K562 (cell line): Measurements from ENCODE around the gene POLR3GL. TPM values are rescaled to one million over a fixed set of nuclear protein-coding genes. Genes with fewer than 3 reads are reported as not detected.

Source experiments
- ATAC-seq: fragments of 200-7000 bp; cut with Tn5 transposase; 3 replicates; pipeline ENCODE4 v1.9.1; 2020; ENCODE audit warnings: moderate library complexity
- BruUV-seq: library from RNA; stranded (reverse); fragments of 400-500 nt; replicated peaks from 2 replicates; lab custom pipeline; 2021; lab: Mats Ljungman, UMichigan
- CTCF ChIA-PET: fragments of 300-600 bp; formaldehyde crosslinking; extraction: SDS; loops from one replicate; lab custom pipeline; 2021; ENCODE audit warnings: low intra/inter-chr PET ratio; lab: Yijun Ruan, JAX
- POLR2A ChIA-PET: fragments of 300-600, 350-650 bp; sonication (Branson Sonifier 250); formaldehyde crosslinking; extraction: SDS; loops from one replicate; lab custom pipeline; 2021; ENCODE audit warnings: antibody characterized with exemption, inconsistent platforms; lab: Yijun Ruan, JAX
- DNase-seq, 4 experiments: peaks; one replicate each; pipeline versions ENCODE4 v3.0.0 to v3.0.0-alpha.2; 2011 to 2018; ENCODE audit warnings: low spot score in 3 of 4, mixed read lengths in 3 of 4; ENCODE audit errors: extremely low read depth in 1 of 4
- FAIRE-seq: peaks from 2 replicates; lab custom pipeline; 2011; peaks lifted over from hg19 to GRCh38; lab: Jason Lieb, UNC
- H2AFZ ChIP-seq: 2 replicates; pipeline ENCODE4 v1.6.0; 2011; ENCODE audit warnings: low read depth, low read length, control low read depth, inconsistent platforms
- H3K27ac ChIP-seq: fragments of 200-600 bp; 3 replicates; pipeline ENCODE4 v1.8.0; 2011; ENCODE audit warnings: low read depth, mild to moderate bottlenecking, control low read depth, inconsistent platforms, low read length, moderate library complexity, mixed read lengths; ENCODE audit errors: extremely low read depth
- H3K27me3 ChIP-seq, 2 experiments: fragments of 300-600 bp in 1 of 2; 2 replicates in 1 of 2; 3 replicates in 1 of 2; pipeline versions ENCODE4 v1.6.0 to v1.8.0; 2011; ENCODE audit warnings: inconsistent platforms in 2 of 2, low read length in 2 of 2, mild to moderate bottlenecking in 1 of 2, mixed read lengths in 1 of 2, moderate library complexity in 1 of 2; ENCODE audit not compliant: control insufficient read depth in 2 of 2, insufficient read depth in 2 of 2
- H3K36me3 ChIP-seq: fragments of 300-600 bp; 3 replicates; pipeline ENCODE4 v1.8.0; 2011; ENCODE audit warnings: mild to moderate bottlenecking, low read length, inconsistent platforms; ENCODE audit not compliant: control insufficient read depth, insufficient read depth
- H3K4me1 ChIP-seq, 2 experiments: fragments of 200-600 bp in 1 of 2; replicated peaks in 1 of 2; 2 replicates in 1 of 2; 3 replicates in 1 of 2; pipeline versions ENCODE4 v1.5.1 to v1.8.0; 2011; ENCODE audit warnings: inconsistent platforms in 2 of 2, low read length in 2 of 2, mild to moderate bottlenecking in 1 of 2, mixed read lengths in 1 of 2, moderate library complexity in 1 of 2; ENCODE audit not compliant: control insufficient read depth in 2 of 2, insufficient read depth in 2 of 2
- H3K4me2 ChIP-seq: 2 replicates; pipeline ENCODE4 v1.6.1; 2011; ENCODE audit warnings: low read length, control low read depth, inconsistent platforms, mixed read lengths; ENCODE audit not compliant: insufficient read depth
- H3K4me3 ChIP-seq: fragments of 200-600 bp; sonication (generic), shearing (Covaris generic); 2 replicates; pipeline ENCODE4 v1.5.1; 2016; ENCODE audit warnings: control low read depth, inconsistent platforms
- H3K79me2 ChIP-seq: fragments of 200-600 bp; 3 replicates; pipeline ENCODE4 v1.8.0; 2011; ENCODE audit warnings: low read length, inconsistent platforms; ENCODE audit not compliant: control insufficient read depth, insufficient read depth
- H3K9ac ChIP-seq, 2 experiments: 2 replicates each; pipeline versions ENCODE4 v1.6.0 to v1.6.1; 2011; ENCODE audit warnings: low read depth in 2 of 2, low read length in 2 of 2, control low read depth in 1 of 2, inconsistent platforms in 1 of 2, mild to moderate bottlenecking in 1 of 2, mixed read lengths in 1 of 2; ENCODE audit not compliant: insufficient read depth in 1 of 2
- H3K9me1 ChIP-seq: one replicate; pipeline ENCODE4 v1.6.0; 2011; ENCODE audit warnings: inconsistent platforms, mild to moderate bottlenecking, low read length, moderate library complexity; ENCODE audit not compliant: control insufficient read depth, insufficient read depth
- H3K9me3 ChIP-seq: replicated peaks from 2 replicates; pipeline ENCODE4 v1.5.1; 2011; ENCODE audit warnings: low read depth, low read length, inconsistent platforms; ENCODE audit not compliant: control insufficient read depth, insufficient read depth
- H4K20me1 ChIP-seq: replicated peaks from 2 replicates; pipeline ENCODE4 v1.6.1; 2011; ENCODE audit warnings: low read length, inconsistent platforms, mixed read lengths; ENCODE audit not compliant: control insufficient read depth, insufficient read depth
- ASH1L ChIP-seq: fragments of 450-650 bp; IDR thresholded peaks from 2 replicates; pipeline ENCODE4 v1.6.1; 2018; ENCODE audit warnings: borderline replicate concordance, mild to moderate bottlenecking, low read depth; ENCODE audit not compliant: partially characterized antibody
- COPS2 ChIP-seq: fragments of 450-650 bp; conservative IDR thresholded peaks from 2 replicates; pipeline ENCODE4 v1.6.1; 2016; ENCODE audit warnings: mild to moderate bottlenecking, moderate library complexity
- CREBBP ChIP-seq: IDR thresholded peaks from one replicate; pipeline ENCODE4 v1.6.1; 2012; ENCODE audit warnings: low read depth, mild to moderate bottlenecking, control low read depth, inconsistent platforms, low read length
- CTBP1 ChIP-seq: fragments of 450-650 bp; IDR thresholded peaks from 2 replicates; pipeline ENCODE4 v1.6.1; 2016; ENCODE audit warnings: borderline replicate concordance
- PBX2 ChIP-seq, 2 experiments: IDR thresholded peaks in 1 of 2; conservative IDR thresholded peaks in 1 of 2; 2 replicates each; pipeline ENCODE4 v1.6.1; 2016; ENCODE audit warnings: low read depth in 2 of 2, mild to moderate bottlenecking in 1 of 2, missing compliant biosample characterization in 1 of 2, missing genetic modification characterization in 1 of 2, moderate library complexity in 1 of 2
- PTRF ChIP-seq: fragments of 450-650 bp; IDR thresholded peaks from 2 replicates; pipeline ENCODE4 v1.6.1; 2016; ENCODE audit warnings: mild to moderate bottlenecking, missing genetic modification characterization, missing compliant biosample characterization
- RFX1 ChIP-seq: fragments of 450-650 bp; IDR thresholded peaks from 2 replicates; pipeline ENCODE4 v1.6.1; 2016; ENCODE audit warnings: mild to moderate bottlenecking, moderate library complexity
- TAF1 ChIP-seq: IDR thresholded peaks from 2 replicates; pipeline ENCODE4 v1.6.1; 2011; ENCODE audit warnings: mild to moderate bottlenecking, low read length, moderate library complexity; ENCODE audit not compliant: insufficient read depth, control insufficient read depth, severe bottlenecking; ENCODE audit errors: extremely low read depth
- THRAP3 ChIP-seq: fragments of 450-650 bp; IDR thresholded peaks from 2 replicates; pipeline ENCODE4 v1.6.1; 2016; ENCODE audit warnings: mild to moderate bottlenecking, inconsistent platforms, borderline replicate concordance
- YBX1 ChIP-seq: fragments of 450-650 bp; IDR thresholded peaks from 2 replicates; pipeline ENCODE4 v1.7.1; 2016; ENCODE audit warnings: mild to moderate bottlenecking
- ZFX ChIP-seq: sonication (generic); formaldehyde crosslinking; IDR thresholded peaks from 2 replicates; pipeline ENCODE4 v1.8.0; 2022; ENCODE audit warnings: mild to moderate bottlenecking, missing genetic modification reagents, moderate library complexity
- ZNF583 ChIP-seq: fragments of 250-450 bp; sonication (Bioruptor Pico); IDR thresholded peaks from 2 replicates; pipeline ENCODE4 v1.4.0; 2020
- in situ Hi-C: fragments of 300-500 bp; cut with MboI; formaldehyde crosslinking; loops from 4 replicates; pipeline ENCODE4 v1.15.0; 2018; ENCODE audit warnings: inconsistent platforms, mixed read lengths
- intact Hi-C: fragments of 100-400 bp; cut with micrococcal nuclease; formaldehyde crosslinking; loops from 2 replicates; pipeline ENCODE4 v1.14.2; 2022
- polyA plus RNA-seq, 8 experiments: library from polyadenylated mRNA; depleted of rRNA in 4 of 8; stranded (reverse) in 5 of 8; unstranded in 3 of 8; fragments of >200 nt; fragmentation: Nextera tagmentation in 2 of 8; fragmentation: Illumina TruSeq in 1 of 8; extraction: Ambion mirVana in 2 of 8; extraction: Trizol in 1 of 8; gene quantifications; 2 replicates each; pipeline versions ENCODE4 v1.2.1 to v1.2.3, GENCODE V29; 2011 to 2014; ENCODE audit warnings: inconsistent platforms in 1 of 8, missing spikeins in 1 of 8
- total RNA-seq, 7 experiments: library from RNA; depleted of rRNA in 6 of 7; stranded (reverse); fragments of >200 nt in 6 of 7; fragmentation: Illumina TruSeq in 2 of 7; extraction: Trizol in 2 of 7; gene quantifications; 2 replicates each; pipeline versions ENCODE4 v1.2.1 to v1.2.3, GENCODE V29; 2011 to 2021; ENCODE audit warnings: low replicate concordance in 1 of 7
- TF ChIP-seq, protein P1 (sequence below): fragments of 450-650 bp; IDR thresholded peaks from 2 replicates; pipeline ENCODE4 v1.6.1; 2017; ENCODE audit warnings: antibody characterized with exemption

The POLR3GL gene
- total and polyA plus RNA-seq, 9 of the 15 experiments (the other 6 are each of a cell fraction or from before 2014, with no cell fraction given): 14.6 to 48.4 (median 38.2) TPM

DNA sequence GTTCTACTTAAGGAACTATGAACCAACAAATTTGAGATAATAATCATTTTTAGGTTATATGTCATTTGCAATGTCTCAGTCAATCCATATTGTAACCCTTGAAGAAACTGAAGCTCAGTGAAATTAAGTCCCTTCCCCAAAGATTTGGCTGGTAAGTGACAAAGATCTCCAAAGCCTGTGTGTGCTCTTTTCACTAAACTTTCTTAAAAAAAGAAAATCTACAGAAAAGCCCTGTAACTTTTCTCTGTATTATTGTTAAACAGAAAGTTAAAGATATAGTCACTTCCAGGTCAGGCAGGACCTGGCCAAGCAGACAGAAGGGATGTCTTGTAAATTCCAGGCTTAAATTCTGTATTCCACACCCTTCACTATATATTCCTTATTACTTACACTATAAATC lies 8.1 kb upstream of the POLR3GL start:
- H3K4me2 ChIP-seq: peak overlapping the region; percentile 91; the same call in 1 of the 2 replicates
- no peak for DNase-seq
- H3K9me1 ChIP-seq: no peaks in the 10 kb centered on the region
- peak overlapping the region; percentile 79 for H3K4me3 ChIP-seq
- no peaks in the 10 kb centered on the region for H3K9me3 ChIP-seq
- H3K9ac ChIP-seq: peak overlapping the region in 1 of 2 experiments; percentile 70; a peak in 2 of 4 replicates
- H3K4me1 ChIP-seq: peaks cover 15 to 18% of the 10 kb centered on the region in 2 experiments; a peak in 4 of 5 replicates
- in situ Hi-C loops: no loop called here
- no peaks in the 10 kb centered on the region for H4K20me1 ChIP-seq
- ChIA-PET CTCF (interaction anchor here (0.5 kb wide), 1 partner anchor 21 kb away, joined by 3 read pairs; no protein-coding TSS in a partner anchor), POLR2A (no interaction called here)
- H3K27me3 ChIP-seq: no peaks in the 10 kb centered on the region
- H2AFZ ChIP-seq: no peak overlapping the region; the same call in 1 of the 2 replicates
- BruUV-seq: no TSS peak
- intact Hi-C loops: loop anchor here (2.0 kb wide), 1 partner anchor 24 kb away; no protein-coding TSS in a partner anchor
- H3K79me2 ChIP-seq: peaks cover 29% of the 10 kb centered on the region
- no peak overlapping the region for H3K27ac ChIP-seq
- no peaks in the 10 kb centered on the region for H3K36me3 ChIP-seq
- ATAC-seq: no peak
- no peak for FAIRE-seq
- TF ChIP-seq CTBP1 (no peak), COPS2 (no peak), PTRF (tag) (no peak), TAF1 (no peak), ASH1L (no peak), PBX2 (CRISPR knock-in tag; IDR thresholded peaks at IDR 0.05; ENCODE audit: low read depth) (no peak), PBX2 (tag; conservative IDR thresholded peaks at IDR 0.05; ENCODE audit: low read depth) (no peak), CREBBP (no peak), YBX1 (no peak), ZNF583 (CRISPR knock-in tag) (no peak), ZFX (CRISPR knock-in tag) (no peak), THRAP3 (no peak), RFX1 (no peak)
- TF ChIP-seq, protein P1, sequence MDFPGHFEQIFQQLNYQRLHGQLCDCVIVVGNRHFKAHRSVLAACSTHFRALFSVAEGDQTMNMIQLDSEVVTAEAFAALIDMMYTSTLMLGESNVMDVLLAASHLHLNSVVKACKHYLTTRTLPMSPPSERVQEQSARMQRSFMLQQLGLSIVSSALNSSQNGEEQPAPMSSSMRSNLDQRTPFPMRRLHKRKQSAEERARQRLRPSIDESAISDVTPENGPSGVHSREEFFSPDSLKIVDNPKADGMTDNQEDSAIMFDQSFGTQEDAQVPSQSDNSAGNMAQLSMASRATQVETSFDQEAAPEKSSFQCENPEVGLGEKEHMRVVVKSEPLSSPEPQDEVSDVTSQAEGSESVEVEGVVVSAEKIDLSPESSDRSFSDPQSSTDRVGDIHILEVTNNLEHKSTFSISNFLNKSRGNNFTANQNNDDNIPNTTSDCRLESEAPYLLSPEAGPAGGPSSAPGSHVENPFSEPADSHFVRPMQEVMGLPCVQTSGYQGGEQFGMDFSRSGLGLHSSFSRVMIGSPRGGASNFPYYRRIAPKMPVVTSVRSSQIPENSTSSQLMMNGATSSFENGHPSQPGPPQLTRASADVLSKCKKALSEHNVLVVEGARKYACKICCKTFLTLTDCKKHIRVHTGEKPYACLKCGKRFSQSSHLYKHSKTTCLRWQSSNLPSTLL: no peak
